Gastrocnemius medialis (tissue), 4 donors: ENCODE data around the gene VPS54. TPM values are rescaled to one million over a fixed set of nuclear protein-coding genes. Genes with fewer than 3 reads are reported as not detected.

Source experiments
- ATAC-seq, 2 donors: fragments of 150-250 bp; one replicate each; pipeline ENCODE4 v1.9.1; 2016
- DNase-seq, 2 donors: peaks; one replicate each; pipeline ENCODE4 v3.0.0-alpha.2; 2019
- H3K27ac ChIP-seq, 4 donors: fragments of 200-600 bp; sonication (generic); 1 replicate in 1 of 4; 2 replicates in 3 of 4; pipeline ENCODE4 v1.5.1; 2016 to 2018; ENCODE audit warnings: mild to moderate bottlenecking in 2 of 4, moderate library complexity in 1 of 4
- H3K27me3 ChIP-seq, 3 donors: fragments of 200-600 bp; sonication (generic) in 2 of 3; 1 replicate in 1 of 3; 2 replicates in 2 of 3; pipeline versions ENCODE4 v1.5.1 to v1.6.0; 2016 to 2019; ENCODE audit warnings: mild to moderate bottlenecking in 1 of 3, moderate library complexity in 1 of 3
- H3K36me3 ChIP-seq, 2 donors: fragments of 200-600 bp; sonication (generic) in 1 of 2; one replicate each; pipeline ENCODE4 v1.5.1; 2017 to 2018
- H3K4me1 ChIP-seq, 2 donors: fragments of 200-600 bp; sonication (generic) in 1 of 2; one replicate each; pipeline ENCODE4 v1.5.1; 2016 to 2017; ENCODE audit warnings: mild to moderate bottlenecking in 2 of 2
- H3K4me3 ChIP-seq, 4 donors: fragments of 200-600 bp; sonication (generic) in 3 of 4; 1 replicate in 1 of 4; 2 replicates in 3 of 4; pipeline ENCODE4 v1.5.1; 2016 to 2019; ENCODE audit warnings: mild to moderate bottlenecking in 2 of 4
- H3K9me3 ChIP-seq, 3 donors: fragments of 200-600 bp; sonication (generic) in 2 of 3; 1 replicate in 1 of 3; 2 replicates in 2 of 3; pipeline ENCODE4 v1.5.1; 2016 to 2019
- POLR2A ChIP-seq, 2 donors: fragments of 450-650 bp; IDR thresholded peaks; one replicate each; pipeline ENCODE4 v1.6.1; 2017; ENCODE audit warnings: antibody characterized with exemption in 2 of 2, mild to moderate bottlenecking in 2 of 2, moderate library complexity in 2 of 2
- in situ Hi-C, 4 donors: fragments of 200-750 bp; cut with MboI; loops; one replicate each; pipeline versions ENCODE4 v1.15.0 to v1.8.0; 2017; ENCODE audit warnings: low sequenced_read_pairs in 4 of 4
- intact Hi-C: fragments of 100-400 bp; cut with DNase I; formaldehyde crosslinking; loops from one replicate; pipeline ENCODE4 v1.15.1; 2023; ENCODE audit warnings: low total_unique reads
- total RNA-seq, 4 donors: library from RNA; depleted of rRNA; stranded (reverse); fragments of >200 nt; gene quantifications; one replicate each; pipeline versions ENCODE4 v1.1.0 to v1.2.3, GENCODE V29; 2016
- TF ChIP-seq, protein P1 (sequence below), 5 experiments: fragments of 450-650 bp in 3 of 5; fragments of 200-600 bp in 2 of 5; sonication (generic) in 2 of 5; IDR thresholded peaks in 4 of 5; conservative IDR thresholded peaks in 1 of 5; 1 replicate in 4 of 5; 2 replicates in 1 of 5; pipeline ENCODE4 v1.5.1; 2016 to 2019; ENCODE audit warnings: antibody characterized with exemption in 5 of 5, mild to moderate bottlenecking in 3 of 5, moderate library complexity in 3 of 5

Gene VPS54
- total RNA-seq, 4 donors from 2014 or later: 7.9 to 12.4 (median 9.8) TPM

DNA sequence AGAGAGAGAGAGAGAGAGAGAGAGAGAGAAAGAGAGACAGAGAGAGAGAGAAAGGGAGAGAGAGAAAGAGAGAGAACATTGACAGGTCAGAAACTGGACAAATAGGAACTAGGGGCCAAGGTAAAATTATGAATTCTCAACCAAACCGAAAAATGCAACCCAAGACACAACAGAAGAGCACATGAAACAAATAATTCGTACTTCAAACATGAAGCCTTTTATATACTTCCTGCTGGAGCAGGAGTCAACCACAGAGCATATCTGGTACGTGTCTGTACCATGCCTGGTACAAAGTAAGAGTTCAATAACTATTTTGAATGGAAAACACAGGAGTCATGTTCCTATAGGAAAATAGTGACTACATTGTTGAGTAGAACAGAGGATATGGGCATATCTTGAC, 6.5 kb upstream of the VPS54 start:
- intact Hi-C loops (no loop called here), in situ Hi-C loops (loop anchor here in 2 of 4 donors (25.0 kb wide), 2 partner anchors 287 to 462 kb away; no protein-coding TSS in a partner anchor)
- Histone ChIP-seq H3K9me3 (no peaks in the 10 kb centered on the region), H3K36me3 (no peaks in the 10 kb centered on the region), H3K4me1 (peaks cover 0 to 2% of the 10 kb centered on the region in 2 donors), H3K27me3 (no peaks in the 10 kb centered on the region), H3K27ac (no peak overlapping the region), H3K4me3 (no peak overlapping the region)
- DNase-seq: no peak
- no peak for ATAC-seq
- TF ChIP-seq, protein P1, sequence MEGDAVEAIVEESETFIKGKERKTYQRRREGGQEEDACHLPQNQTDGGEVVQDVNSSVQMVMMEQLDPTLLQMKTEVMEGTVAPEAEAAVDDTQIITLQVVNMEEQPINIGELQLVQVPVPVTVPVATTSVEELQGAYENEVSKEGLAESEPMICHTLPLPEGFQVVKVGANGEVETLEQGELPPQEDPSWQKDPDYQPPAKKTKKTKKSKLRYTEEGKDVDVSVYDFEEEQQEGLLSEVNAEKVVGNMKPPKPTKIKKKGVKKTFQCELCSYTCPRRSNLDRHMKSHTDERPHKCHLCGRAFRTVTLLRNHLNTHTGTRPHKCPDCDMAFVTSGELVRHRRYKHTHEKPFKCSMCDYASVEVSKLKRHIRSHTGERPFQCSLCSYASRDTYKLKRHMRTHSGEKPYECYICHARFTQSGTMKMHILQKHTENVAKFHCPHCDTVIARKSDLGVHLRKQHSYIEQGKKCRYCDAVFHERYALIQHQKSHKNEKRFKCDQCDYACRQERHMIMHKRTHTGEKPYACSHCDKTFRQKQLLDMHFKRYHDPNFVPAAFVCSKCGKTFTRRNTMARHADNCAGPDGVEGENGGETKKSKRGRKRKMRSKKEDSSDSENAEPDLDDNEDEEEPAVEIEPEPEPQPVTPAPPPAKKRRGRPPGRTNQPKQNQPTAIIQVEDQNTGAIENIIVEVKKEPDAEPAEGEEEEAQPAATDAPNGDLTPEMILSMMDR (IDR thresholded peaks at IDR 0.05 in 4 of 5, conservative IDR thresholded peaks at IDR 0.05 in 1 of 5): no peak
- no peak for TF ChIP-seq POLR2A (IDR thresholded peaks at IDR 0.05)

DNA sequence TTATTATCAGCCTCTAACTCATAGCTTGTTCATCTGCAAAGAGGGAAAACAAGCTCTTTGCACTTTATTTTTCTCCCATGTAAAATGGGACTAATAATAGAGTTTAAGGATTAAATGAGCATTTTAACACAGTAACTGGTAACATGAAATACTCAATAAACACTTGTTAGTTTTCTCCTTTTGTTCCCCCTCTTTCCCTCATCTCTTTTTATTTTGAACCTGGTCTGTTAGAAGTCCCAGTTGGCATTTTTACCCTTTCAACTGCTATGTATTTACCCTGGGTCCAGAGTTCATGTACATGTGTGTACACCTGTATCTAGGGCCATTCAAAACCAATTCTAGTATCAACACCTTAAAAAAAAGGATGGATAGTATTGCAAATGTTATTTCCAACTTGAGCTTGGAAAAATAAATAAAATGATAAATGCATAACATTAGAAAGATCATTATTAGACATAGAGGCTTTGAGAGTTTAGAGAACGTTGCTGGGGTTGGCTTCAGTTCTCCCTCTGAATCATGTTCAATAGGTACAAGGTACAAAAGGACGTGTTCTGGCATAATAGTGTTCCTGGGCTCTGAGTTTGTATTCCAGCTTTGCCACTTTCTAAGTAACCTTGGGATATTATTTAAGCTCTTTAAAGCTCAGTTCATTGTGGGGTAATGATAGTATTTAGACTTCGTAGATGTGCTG, 5.2 kb upstream of the VPS54 start:
- DNase-seq (no peak), ATAC-seq (no peak)
- intact Hi-C loops: no loop called here
- Histone ChIP-seq H3K27ac (no peak overlapping the region), H3K9me3 (no peaks in the 10 kb centered on the region), H3K36me3 (no peaks in the 10 kb centered on the region), H3K27me3 (no peaks in the 10 kb centered on the region), H3K4me3 (no peak overlapping the region), H3K4me1 (peaks cover 6 to 11% of the 10 kb centered on the region in 2 donors)
- TF ChIP-seq, protein P1 (IDR thresholded peaks at IDR 0.05 in 4 of 5, conservative IDR thresholded peaks at IDR 0.05 in 1 of 5): no peak
- no peak for TF ChIP-seq POLR2A (IDR thresholded peaks at IDR 0.05)
- in situ Hi-C loops: no loop called here

DNA sequence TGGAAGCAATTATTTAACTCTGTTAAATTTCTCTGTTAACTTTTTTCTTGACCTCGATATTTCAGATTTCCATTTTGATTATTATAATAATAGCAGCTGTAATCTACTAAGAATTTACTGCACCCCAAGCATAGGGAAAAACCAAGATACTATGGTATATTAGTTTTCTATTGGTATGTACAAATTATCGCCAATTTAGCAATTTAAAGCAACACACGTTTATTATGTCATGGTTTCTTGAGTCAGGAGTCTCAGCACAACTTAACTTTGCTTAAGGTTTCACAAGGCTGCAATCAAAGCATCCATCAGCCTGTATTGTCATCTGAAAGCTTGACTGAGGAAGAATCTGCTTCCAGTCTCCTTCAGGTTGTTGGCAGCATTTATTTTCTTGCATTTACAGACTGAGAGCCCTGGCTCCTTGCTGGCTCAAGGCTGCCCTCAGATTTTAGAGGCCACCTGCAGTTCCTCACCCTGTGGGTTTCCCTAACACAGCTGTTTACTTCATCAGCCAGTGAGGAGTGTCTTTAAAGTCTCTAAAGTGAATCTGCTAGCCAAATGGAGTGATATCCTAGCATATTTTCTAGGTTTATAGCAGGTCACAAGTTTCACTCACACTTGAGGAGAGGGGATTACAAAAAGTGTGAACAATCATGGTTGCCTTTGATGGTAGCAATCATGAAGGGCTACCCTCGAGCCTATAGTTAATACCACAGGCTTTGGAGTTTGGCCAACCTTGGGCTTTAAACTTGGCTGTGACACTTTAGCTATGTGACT, 4.4 kb upstream of the VPS54 start:
- Histone ChIP-seq H3K36me3 (no peaks in the 10 kb centered on the region), H3K4me1 (peaks cover 6 to 12% of the 10 kb centered on the region in 2 donors), H3K27ac (no peak overlapping the region), H3K4me3 (no peak overlapping the region), H3K9me3 (no peaks in the 10 kb centered on the region), H3K27me3 (no peaks in the 10 kb centered on the region)
- DNase-seq (no peak), ATAC-seq (no peak)
- TF ChIP-seq, protein P1 (IDR thresholded peaks at IDR 0.05 in 4 of 5, conservative IDR thresholded peaks at IDR 0.05 in 1 of 5): no peak
- TF ChIP-seq POLR2A (IDR thresholded peaks at IDR 0.05): no peak
- intact Hi-C loops (no loop called here), in situ Hi-C loops (no loop called here)

DNA sequence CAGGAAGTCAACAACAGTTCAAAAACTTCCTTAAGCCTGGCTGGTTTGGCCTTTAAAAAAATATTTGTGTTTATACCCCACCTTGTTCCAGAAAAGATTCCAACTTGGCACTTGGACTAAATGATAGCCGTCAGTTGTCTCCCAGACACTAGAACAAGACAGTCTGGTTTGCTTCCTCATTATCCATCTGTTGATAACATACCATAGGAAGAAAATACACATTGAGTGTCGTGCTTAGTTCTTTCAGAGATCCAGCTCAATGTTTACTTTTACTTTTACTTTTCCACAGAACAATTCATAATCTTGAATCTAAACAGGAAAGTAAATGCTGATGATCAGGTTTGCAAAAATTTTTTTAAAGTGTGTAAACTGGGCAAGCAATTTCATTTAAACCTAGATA, 2.4 kb upstream of the VPS54 start:
- in situ Hi-C loops: no loop called here
- no peak overlapping the region for H3K4me3 ChIP-seq
- no peaks in the 10 kb centered on the region for H3K9me3 ChIP-seq
- H3K4me1 ChIP-seq: peaks cover 19% of the 10 kb centered on the region in 2 donors
- intact Hi-C loops: no loop called here
- H3K27me3 ChIP-seq: no peaks in the 10 kb centered on the region
- no peaks in the 10 kb centered on the region for H3K36me3 ChIP-seq
- TF ChIP-seq POLR2A (IDR thresholded peaks at IDR 0.05): no peak
- TF ChIP-seq, protein P1 (IDR thresholded peaks at IDR 0.05 in 4 of 5, conservative IDR thresholded peaks at IDR 0.05 in 1 of 5): no peak
- DNase-seq: no peak
- ATAC-seq: no peak
- peak overlapping the region; percentile 64 to 96 (median 92) for H3K27ac ChIP-seq
